GM21423 (cell line): ENCODE data around the gene HTR5A.

Experiments used
- ATAC-seq: cut with Tn5 transposase; IDR thresholded peaks from one replicate; pipeline ENCODE4 v1.9.1; 2021; ENCODE audit warnings: mild to moderate bottlenecking, moderate library complexity; ENCODE audit not compliant: unreplicated experiment

The HTR5A gene

GRCh38 chr7:155136619-155137243, 66.6 kb downstream of the HTR5A start:
- no peak for ATAC-seq
